WTC11 (cell line): ENCODE measurements around the gene NAPB. TPM values are rescaled to one million over a fixed set of nuclear protein-coding genes. Genes with fewer than 3 reads are reported as not detected.

ENCODE experiments used
- AFF4 ChIP-seq: sonication (generic); formaldehyde crosslinking; IDR thresholded peaks from 2 replicates; pipeline ENCODE4 v1.8.1; 2023; ENCODE audit warnings: mild to moderate bottlenecking, missing genetic modification reagents, borderline replicate concordance
- AR ChIP-seq: fragments of 250-450 bp; sonication (Bioruptor Pico); IDR thresholded peaks from 2 replicates; pipeline ENCODE4 v1.9.0; 2021; ENCODE audit warnings: mild to moderate bottlenecking
- ARID4B ChIP-seq: sonication (generic); formaldehyde crosslinking; IDR thresholded peaks from 2 replicates; pipeline ENCODE4 v1.8.0; 2023; ENCODE audit warnings: missing genetic modification reagents, mild to moderate bottlenecking, borderline replicate concordance
- CREB1 ChIP-seq: sonication (generic); formaldehyde crosslinking; IDR thresholded peaks from 2 replicates; pipeline ENCODE4 v1.8.0; 2023; ENCODE audit warnings: mild to moderate bottlenecking, missing genetic modification reagents
- CREM ChIP-seq: sonication (generic); formaldehyde crosslinking; IDR thresholded peaks from 2 replicates; pipeline ENCODE4 v1.8.1; 2022; ENCODE audit warnings: mild to moderate bottlenecking, missing genetic modification reagents, moderate library complexity
- CTCF ChIP-seq: fragments of 200-600 bp; IDR thresholded peaks from 2 replicates; pipeline ENCODE4 v1.8.0; 2022; ENCODE audit warnings: antibody characterized with exemption
- GRHL2 ChIP-seq: fragments of 250-450 bp; sonication (Bioruptor Pico); IDR thresholded peaks from 2 replicates; pipeline ENCODE4 v1.8.0; 2022; ENCODE audit warnings: mild to moderate bottlenecking, moderate library complexity; ENCODE audit not compliant: insufficient replicate concordance, severe bottlenecking
- GTF2I ChIP-seq: fragments of 250-450 bp; sonication (Bioruptor Pico); conservative IDR thresholded peaks from 2 replicates; pipeline ENCODE4 v1.4.0; 2021; ENCODE audit warnings: mild to moderate bottlenecking
- IRF1 ChIP-seq: sonication (generic); formaldehyde crosslinking; IDR thresholded peaks from 2 replicates; pipeline ENCODE4 v1.8.0; 2023; ENCODE audit warnings: missing genetic modification reagents
- MAX ChIP-seq: sonication (generic); formaldehyde crosslinking; IDR thresholded peaks from 2 replicates; pipeline ENCODE4 v1.8.0; 2022; ENCODE audit warnings: mild to moderate bottlenecking, missing genetic modification reagents
- MLX ChIP-seq: sonication (generic); formaldehyde crosslinking; IDR thresholded peaks from 2 replicates; pipeline ENCODE4 v1.8.1; 2023; ENCODE audit warnings: mild to moderate bottlenecking, missing genetic modification reagents, moderate library complexity
- NFATC4 ChIP-seq: fragments of 250-450 bp; sonication (Bioruptor Pico); IDR thresholded peaks from 2 replicates; pipeline ENCODE4 v1.9.0; 2021; ENCODE audit warnings: mild to moderate bottlenecking
- NFE2L1 ChIP-seq: sonication (generic); formaldehyde crosslinking; IDR thresholded peaks from 2 replicates; pipeline ENCODE4 v1.8.1; 2023; ENCODE audit warnings: missing genetic modification reagents
- NR2C2 ChIP-seq: sonication (generic); formaldehyde crosslinking; IDR thresholded peaks from 2 replicates; pipeline ENCODE4 v1.8.0; 2022; ENCODE audit warnings: mild to moderate bottlenecking, missing genetic modification reagents
- PRRX2 ChIP-seq: fragments of 250-450 bp; sonication (Bioruptor Pico); IDR thresholded peaks from 2 replicates; pipeline ENCODE4 v1.8.0; 2021; ENCODE audit warnings: mild to moderate bottlenecking
- TCF7 ChIP-seq: sonication (generic); formaldehyde crosslinking; IDR thresholded peaks from 2 replicates; pipeline ENCODE4 v1.8.0; 2022; ENCODE audit warnings: mild to moderate bottlenecking, low read depth, missing genetic modification reagents, moderate library complexity
- ZBTB21 ChIP-seq: sonication (generic); formaldehyde crosslinking; IDR thresholded peaks from 2 replicates; pipeline ENCODE4 v1.8.1; 2023; ENCODE audit warnings: mild to moderate bottlenecking, missing genetic modification reagents, borderline replicate concordance
- ZNF121 ChIP-seq: sonication (generic); formaldehyde crosslinking; IDR thresholded peaks from 2 replicates; pipeline ENCODE4 v1.8.0; 2023; ENCODE audit warnings: missing genetic modification reagents
- ZNF423 ChIP-seq: fragments of 250-450 bp; sonication (Bioruptor Pico); IDR thresholded peaks from 2 replicates; pipeline ENCODE4 v2.1.2; 2022; ENCODE audit warnings: mild to moderate bottlenecking, moderate library complexity
- ZNF671 ChIP-seq: fragments of 250-450 bp; sonication (Bioruptor Pico); IDR thresholded peaks from 2 replicates; pipeline ENCODE4 v1.8.0; 2021; ENCODE audit warnings: mild to moderate bottlenecking
- ZSCAN18 ChIP-seq: fragments of 250-450 bp; sonication (Bioruptor Pico); IDR thresholded peaks from 2 replicates; pipeline ENCODE4 v2.1.2; 2022; ENCODE audit warnings: mild to moderate bottlenecking, moderate library complexity
- total RNA-seq: library from RNA; stranded (reverse); gene quantifications from 3 replicates; pipeline ENCODE4 v1.2.3, GENCODE V29; 2021

NAPB gene
- total RNA-seq, 1 experiment from 2014 or later: 12.9 TPM

- TF ChIP-seq ZBTB21 (CRISPR knock-in tag) (peak; percentile 98), GTF2I (no peak), CREM (CRISPR knock-in tag) (peak; percentile 98), MLX (CRISPR knock-in tag) (no peak), MAX (CRISPR knock-in tag) (peak; percentile 91), AR (CRISPR knock-in tag) (no peak), NR2C2 (CRISPR knock-in tag) (no peak), ZSCAN18 (no peak), NFE2L1 (CRISPR knock-in tag) (0 out of 2 replicates have a peak, but pooled peaks have one; percentile 10), ZNF121 (CRISPR knock-in tag) (0 out of 2 replicates have a peak, but pooled peaks have one; percentile 21), CTCF (no peak), CREB1 (CRISPR knock-in tag) (peak; percentile 79), PRRX2 (CRISPR knock-in tag) (no peak), ZNF671 (CRISPR knock-in tag) (no peak), TCF7 (CRISPR knock-in tag) (no peak), AFF4 (no peak), NFATC4 (CRISPR knock-in tag) (no peak), ZNF423 (CRISPR knock-in tag) (no peak), ARID4B (CRISPR knock-in tag) (peak; percentile 55; the same call in 1 of the 2 replicates), GRHL2 (CRISPR knock-in tag) (no peak), IRF1 (CRISPR knock-in tag) (peak; percentile 82; the same call in 1 of the 2 replicates)
These were observed 59.6 kb downstream of the NAPB start, which contains the start of gene GZF1 (continued) for GRCh38 chr20:23361476-23362391.
